Brain microvascular endothelial cell (primary cell): ENCODE data around the gene USP40.

ENCODE experiments used
- DNase-seq: peaks from one replicate; pipeline ENCODE4 v3.0.0-alpha.2; 2020
- H3K27ac ChIP-seq: fragments of 250-450 bp; sonication (Bioruptor Pico); 2 replicates; pipeline ENCODE4 v1.5.1; 2020; ENCODE audit warnings: mild to moderate bottlenecking, moderate library complexity
- H3K27me3 ChIP-seq: fragments of 250-450 bp; sonication (Bioruptor Pico); replicated peaks from 2 replicates; pipeline ENCODE4 v1.5.1; 2020; ENCODE audit warnings: mild to moderate bottlenecking
- H3K36me3 ChIP-seq: fragments of 250-450 bp; sonication (Bioruptor Pico); replicated peaks from 2 replicates; pipeline ENCODE4 v1.5.1; 2020; ENCODE audit warnings: mild to moderate bottlenecking
- H3K4me3 ChIP-seq: 2 replicates; pipeline ENCODE4 v1.5.1; 2011; ENCODE audit warnings: low read depth, mild to moderate bottlenecking, control low read depth, low read length, moderate library complexity
- CTCF ChIP-seq: IDR thresholded peaks from 2 replicates; pipeline ENCODE4 v1.5.1; 2011; ENCODE audit warnings: low read depth, mild to moderate bottlenecking, moderate library complexity, low read length, control low read depth, inconsistent platforms; ENCODE audit errors: missing control alignments
- in situ Hi-C: cut with HindIII; loops from 2 replicates; pipeline ENCODE4 v1.10.0; 2017; ENCODE audit warnings: low sequenced_read_pairs, low pct_ligation_motif_present

Gene USP40

GRCh38 chr2:233455491-233455890, 111.1 kb downstream of the USP40 start:
- H3K27me3 ChIP-seq = no peaks in the 10 kb centered on the region
- H3K36me3 ChIP-seq = peaks cover 7% of the 10 kb centered on the region
- no peak overlapping the region for H3K4me3 ChIP-seq
- TF ChIP-seq CTCF = no peak
- DNase-seq = no peak
- in situ Hi-C loops = no loop called here
- no peak overlapping the region for H3K27ac ChIP-seq

GRCh38 chr2:233455006-233455405, 111.6 kb downstream of the USP40 start:
- no peak overlapping the region for H3K4me3 ChIP-seq
- H3K27me3 ChIP-seq = no peaks in the 10 kb centered on the region
- in situ Hi-C loops = no loop called here
- peaks cover 2% of the 10 kb centered on the region for H3K36me3 ChIP-seq
- DNase-seq = no peak
- no peak for TF ChIP-seq CTCF
- no peak overlapping the region for H3K27ac ChIP-seq

GRCh38 chr2:233453916-233454315, 112.7 kb downstream of the USP40 start:
- Histone ChIP-seq H3K27me3 (no peaks in the 10 kb centered on the region), H3K36me3 (peaks cover 2% of the 10 kb centered on the region), H3K4me3 (no peak overlapping the region), H3K27ac (no peak overlapping the region)
- in situ Hi-C loops = no loop called here
- no peak for TF ChIP-seq CTCF
- DNase-seq = no peak

GRCh38 chr2:233453111-233453915, 113.3 kb downstream of the USP40 start:
- H3K36me3 ChIP-seq = peaks cover 4% of the 10 kb centered on the region
- H3K4me3 ChIP-seq = no peak overlapping the region
- H3K27ac ChIP-seq = no peak overlapping the region
- in situ Hi-C loops = no loop called here
- DNase-seq = no peak
- TF ChIP-seq CTCF = no peak
- no peaks in the 10 kb centered on the region for H3K27me3 ChIP-seq

- no peak for DNase-seq
- in situ Hi-C loops = no loop called here
- no peak overlapping the region for H3K27ac ChIP-seq
- H3K36me3 ChIP-seq = peaks cover 4% of the 10 kb centered on the region
- no peaks in the 10 kb centered on the region for H3K27me3 ChIP-seq
- TF ChIP-seq CTCF = no peak
- no peak overlapping the region for H3K4me3 ChIP-seq
Observed at GRCh38 chr2:233451950-233452349, 114.6 kb downstream of the USP40 start.
